Endodermal cell (in vitro differentiated cells): ENCODE data around the gene POU6F2. TPM values are rescaled to one million over a fixed set of nuclear protein-coding genes. Genes with fewer than 3 reads are reported as not detected.

Experiments
- DNase-seq: peaks from one replicate; pipeline ENCODE4 v3.0.0-alpha.2; 2017
- H3K27ac ChIP-seq: 2 replicates; pipeline ENCODE4 v1.5.1; 2013; ENCODE audit warnings: mild to moderate bottlenecking, low read depth, low read length, moderate library complexity
- H3K27me3 ChIP-seq: 2 replicates; pipeline ENCODE4 v1.6.1; 2013; ENCODE audit warnings: mild to moderate bottlenecking, low read length, moderate library complexity; ENCODE audit not compliant: insufficient read depth, control insufficient read depth, poor library complexity, severe bottlenecking
- H3K36me3 ChIP-seq: 2 replicates; pipeline ENCODE4 v1.7.0; 2013; ENCODE audit warnings: mild to moderate bottlenecking, low read length, moderate library complexity; ENCODE audit not compliant: control insufficient read depth, insufficient read depth
- H3K4me1 ChIP-seq: one replicate; pipeline ENCODE4 v1.7.0; 2013; ENCODE audit warnings: low read length; ENCODE audit not compliant: control insufficient read depth, insufficient read depth
- H3K4me3 ChIP-seq: 2 replicates; pipeline ENCODE4 v1.5.1; 2013; ENCODE audit warnings: mild to moderate bottlenecking, low read length, moderate library complexity
- H3K9ac ChIP-seq: 2 replicates; pipeline ENCODE4 v1.6.1; 2013; ENCODE audit warnings: mild to moderate bottlenecking, low read length, moderate library complexity; ENCODE audit not compliant: poor library complexity, severe bottlenecking; ENCODE audit errors: extremely low read depth
- H3K9me3 ChIP-seq: 2 replicates; pipeline ENCODE4 v1.6.1; 2013; ENCODE audit warnings: mild to moderate bottlenecking, low read length, moderate library complexity; ENCODE audit not compliant: control insufficient read depth
- H3K27ac Mint-ChIP-seq: 2 replicates; pipeline ENCODE4 v1.8.0; 2020; ENCODE audit warnings: mixed read lengths
- H3K27me3 Mint-ChIP-seq: 2 replicates; pipeline ENCODE4 v1.8.0; 2021; ENCODE audit warnings: mild to moderate bottlenecking, mixed read lengths; ENCODE audit not compliant: insufficient read depth
- H3K36me3 Mint-ChIP-seq: 2 replicates; pipeline ENCODE4 v1.8.0; 2020; ENCODE audit warnings: low read depth, mixed read lengths
- H3K4me1 Mint-ChIP-seq: 2 replicates; pipeline ENCODE4 v1.8.0; 2020; ENCODE audit warnings: mixed read lengths
- H3K4me3 Mint-ChIP-seq: 2 replicates; pipeline ENCODE4 v1.8.0; 2020; ENCODE audit warnings: mild to moderate bottlenecking, moderate library complexity, mixed read lengths
- H3K9me3 Mint-ChIP-seq: 2 replicates; pipeline ENCODE4 v1.8.0; 2020; ENCODE audit warnings: mild to moderate bottlenecking, mixed read lengths
- WGBS, 2 experiments: methylation state at CpG; one replicate each; pipeline versions ENCODE4 v1.1.5 to v1.1.7; 2013; ENCODE audit warnings: missing lambda C conversion rate in 2 of 2, mixed read lengths in 1 of 2; ENCODE audit not compliant: insufficient coverage in 1 of 2, insufficient read length in 1 of 2; 5-methylcytosine and 5-hydroxymethylcytosine counted together
- total RNA-seq, 2 donors: library from RNA; stranded (reverse); fragmentation: NEBNext Ultra II Directional in 1 of 2; extraction: Animal tissue kit (Norgen Biotek cat#: 25700) in 1 of 2; gene quantifications; 2 replicates in 1 of 2; 3 replicates in 1 of 2; pipeline ENCODE4 v1.2.1, GENCODE V29; 2021
- TF ChIP-seq, protein P1 (sequence below): fragments of 200-600 bp; sonication (generic); conservative IDR thresholded peaks from 2 replicates; pipeline ENCODE4 v1.5.0; 2021; ENCODE audit warnings: antibody characterized with exemption, mild to moderate bottlenecking

POU6F2 gene
- total RNA-seq, 2 donors from 2014 or later: 6.0 to 10.0 TPM

DNA sequence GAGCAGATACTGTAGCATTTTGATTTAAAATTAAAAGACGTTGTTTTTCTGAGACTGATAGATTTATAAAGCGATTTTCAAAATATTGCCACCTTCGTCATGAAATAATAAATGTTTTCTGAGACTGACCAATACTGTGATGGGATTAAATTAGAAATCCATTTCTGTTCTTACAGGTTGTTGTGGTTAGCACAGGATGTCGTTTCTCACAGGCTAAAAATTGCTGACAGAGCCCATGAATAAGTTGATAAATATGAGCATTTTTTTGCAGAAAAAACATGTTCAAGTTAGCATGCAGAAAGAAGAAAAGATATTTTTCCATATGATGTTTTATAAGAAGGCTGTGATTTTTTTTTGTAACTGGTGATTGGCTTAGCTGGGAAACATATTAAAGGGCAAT is 66.8 kb downstream of the POU6F2 start:
- Histone ChIP-seq H3K4me3 (no peak overlapping the region), H3K9me3 (peaks cover 33% of the 10 kb centered on the region), H3K4me1 (no peaks in the 10 kb centered on the region), H3K36me3 (no peaks in the 10 kb centered on the region), H3K9ac (no peak overlapping the region), H3K27me3 (no peaks in the 10 kb centered on the region), H3K27ac (no peak overlapping the region)
- TF ChIP-seq, protein P1, sequence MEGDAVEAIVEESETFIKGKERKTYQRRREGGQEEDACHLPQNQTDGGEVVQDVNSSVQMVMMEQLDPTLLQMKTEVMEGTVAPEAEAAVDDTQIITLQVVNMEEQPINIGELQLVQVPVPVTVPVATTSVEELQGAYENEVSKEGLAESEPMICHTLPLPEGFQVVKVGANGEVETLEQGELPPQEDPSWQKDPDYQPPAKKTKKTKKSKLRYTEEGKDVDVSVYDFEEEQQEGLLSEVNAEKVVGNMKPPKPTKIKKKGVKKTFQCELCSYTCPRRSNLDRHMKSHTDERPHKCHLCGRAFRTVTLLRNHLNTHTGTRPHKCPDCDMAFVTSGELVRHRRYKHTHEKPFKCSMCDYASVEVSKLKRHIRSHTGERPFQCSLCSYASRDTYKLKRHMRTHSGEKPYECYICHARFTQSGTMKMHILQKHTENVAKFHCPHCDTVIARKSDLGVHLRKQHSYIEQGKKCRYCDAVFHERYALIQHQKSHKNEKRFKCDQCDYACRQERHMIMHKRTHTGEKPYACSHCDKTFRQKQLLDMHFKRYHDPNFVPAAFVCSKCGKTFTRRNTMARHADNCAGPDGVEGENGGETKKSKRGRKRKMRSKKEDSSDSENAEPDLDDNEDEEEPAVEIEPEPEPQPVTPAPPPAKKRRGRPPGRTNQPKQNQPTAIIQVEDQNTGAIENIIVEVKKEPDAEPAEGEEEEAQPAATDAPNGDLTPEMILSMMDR: no peak
- Mint-ChIP-seq H3K27ac (no peak overlapping the region), H3K9me3 (peaks cover 18% of the 10 kb centered on the region), H3K27me3 (no peaks in the 10 kb centered on the region), H3K4me3 (no peak overlapping the region), H3K4me1 (peaks cover 6% of the 10 kb centered on the region), H3K36me3 (peaks cover 24% of the 10 kb centered on the region)
- no peak for DNase-seq
- 93 to 95% methylated on average over 4 of the region's 4 CpGs for WGBS, 2 experiments

- Histone ChIP-seq H3K36me3 (no peaks in the 10 kb centered on the region), H3K4me1 (no peaks in the 10 kb centered on the region), H3K9me3 (peaks cover 33% of the 10 kb centered on the region), H3K27ac (no peak overlapping the region), H3K4me3 (no peak overlapping the region), H3K9ac (no peak overlapping the region), H3K27me3 (no peaks in the 10 kb centered on the region)
- no peak overlapping the region for H3K27ac Mint-ChIP-seq
- peaks cover 18% of the 10 kb centered on the region for H3K9me3 Mint-ChIP-seq
- peaks cover 24% of the 10 kb centered on the region for H3K36me3 Mint-ChIP-seq
- peaks cover 6% of the 10 kb centered on the region for H3K4me1 Mint-ChIP-seq
- no peak for DNase-seq
- 83 to 100% methylated on average over 1 of the region's 1 CpG for WGBS, 2 experiments
- H3K27me3 Mint-ChIP-seq: no peaks in the 10 kb centered on the region
- H3K4me3 Mint-ChIP-seq: no peak overlapping the region
- TF ChIP-seq, protein P1: no peak
Observed at GRCh38 chr7:39045231-39045630, 67.5 kb downstream of the POU6F2 start.

DNA sequence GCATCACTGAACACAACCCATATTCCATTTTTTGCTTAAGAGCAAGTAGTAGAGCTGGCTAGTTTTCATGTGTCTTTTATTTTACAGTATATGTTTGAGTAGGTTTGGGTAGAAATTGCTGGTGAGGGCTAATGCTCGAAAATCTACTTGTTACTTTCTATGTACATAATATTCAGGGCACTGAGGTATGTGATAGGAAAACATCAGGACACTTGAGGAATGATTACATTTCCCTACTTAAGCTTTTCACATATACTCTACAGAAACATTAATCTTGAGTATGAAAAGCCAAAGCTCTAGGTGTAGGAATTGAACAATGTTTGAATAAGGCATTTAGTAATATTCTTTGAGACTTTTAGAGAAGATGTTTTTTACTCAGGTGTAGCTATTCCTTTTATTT is 73.6 kb downstream of the POU6F2 start:
- Mint-ChIP-seq H3K27me3 (no peaks in the 10 kb centered on the region), H3K36me3 (peaks cover 10% of the 10 kb centered on the region), H3K9me3 (peaks cover 22% of the 10 kb centered on the region), H3K4me3 (no peak overlapping the region), H3K27ac (no peak overlapping the region), H3K4me1 (peaks cover 15% of the 10 kb centered on the region)
- TF ChIP-seq, protein P1: no peak
- Histone ChIP-seq H3K27me3 (no peaks in the 10 kb centered on the region), H3K4me3 (no peak overlapping the region), H3K9ac (no peak overlapping the region), H3K27ac (no peak overlapping the region), H3K9me3 (peaks cover 42% of the 10 kb centered on the region), H3K4me1 (no peaks in the 10 kb centered on the region), H3K36me3 (no peaks in the 10 kb centered on the region)
- DNase-seq: no peak
- WGBS, 2 experiments: 80% methylated on average over 1 of the region's 1 CpG; no CpG with 5 or more reads in 1 of the 2 experiments
